CD4-positive, alpha-beta T cell (primary cell): ENCODE measurements around the gene CEP89. TPM values are rescaled to one million over a fixed set of nuclear protein-coding genes. Genes with fewer than 3 reads are reported as not detected.
"Not testable (repeated sequence)": the region's sequence is repeated elsewhere in the genome, so short reads cannot be mapped to it uniquely, and the experiment has no call there.

ENCODE experiments used
- ATAC-seq: fragments of 200-7000 bp; cut with Tn5 transposase; one replicate; pipeline ENCODE4 v1.10.0; 2022; ENCODE audit warnings: mild to moderate bottlenecking; ENCODE audit not compliant: poor library complexity
- CTCF ChIA-PET: fragments of 350-600 bp; sonication (Branson Sonifier 250); formaldehyde crosslinking; loops from one replicate; lab custom pipeline; 2021; ENCODE audit warnings: antibody characterized with exemption, inconsistent platforms; lab: Charles Lee
- POLR2A ChIA-PET: fragments of 350-600 bp; sonication (Branson Sonifier 250); formaldehyde crosslinking; loops from one replicate; lab custom pipeline; 2021; ENCODE audit warnings: antibody characterized with exemption, inconsistent platforms; lab: Charles Lee
- DNase-seq, 14 experiments: peaks; one replicate each; pipeline ENCODE4 v3.0.0-alpha.2; 2013 to 2020; ENCODE audit warnings: mixed read lengths in 2 of 14
- H3K27ac ChIP-seq, 2 donors: one replicate each; pipeline versions ENCODE4 v1.5.1 to v1.7.0; 2013; ENCODE audit warnings: low read length in 2 of 2, low read depth in 1 of 2, mild to moderate bottlenecking in 1 of 2
- H3K27me3 ChIP-seq, 2 experiments: 1 replicate in 1 of 2; 2 replicates in 1 of 2; pipeline versions ENCODE4 v1.6.1 to v1.7.0; 2013; ENCODE audit warnings: low read length in 2 of 2, control low read depth in 1 of 2, mild to moderate bottlenecking in 1 of 2, moderate library complexity in 1 of 2; ENCODE audit not compliant: insufficient read depth in 2 of 2, control insufficient read depth in 1 of 2
- H3K36me3 ChIP-seq: one replicate; pipeline ENCODE4 v1.6.1; 2013; ENCODE audit warnings: low read length, control low read depth; ENCODE audit not compliant: insufficient read depth
- H3K4me1 ChIP-seq: one replicate; pipeline ENCODE4 v1.6.1; 2013; ENCODE audit warnings: low read length, control low read depth; ENCODE audit not compliant: insufficient read depth
- H3K4me3 ChIP-seq: one replicate; pipeline ENCODE4 v1.5.1; 2013; ENCODE audit warnings: mild to moderate bottlenecking, low read length, moderate library complexity
- H3K9me3 ChIP-seq, 2 experiments: 1 replicate in 1 of 2; 2 replicates in 1 of 2; pipeline versions ENCODE4 v1.6.1 to v1.7.0; 2013; ENCODE audit warnings: low read length in 2 of 2, mild to moderate bottlenecking in 2 of 2, control low read depth in 1 of 2, moderate library complexity in 1 of 2; ENCODE audit not compliant: control insufficient read depth in 1 of 2, insufficient read depth in 1 of 2
- H3K27ac Mint-ChIP-seq: one replicate; pipeline ENCODE4 v1.8.0; 2020; ENCODE audit warnings: mixed read lengths
- H3K27me3 Mint-ChIP-seq: one replicate; pipeline ENCODE4 v1.8.0; 2021; ENCODE audit warnings: mixed read lengths
- H3K36me3 Mint-ChIP-seq: one replicate; pipeline ENCODE4 v1.8.0; 2021; ENCODE audit warnings: low read depth, mixed read lengths
- H3K4me1 Mint-ChIP-seq: one replicate; pipeline ENCODE4 v1.8.0; 2021; ENCODE audit warnings: low read depth, mixed read lengths
- H3K4me3 Mint-ChIP-seq: one replicate; pipeline ENCODE4 v1.8.0; 2020; ENCODE audit warnings: mild to moderate bottlenecking, mixed read lengths
- H3K9me3 Mint-ChIP-seq: one replicate; pipeline ENCODE4 v1.8.0; 2020; ENCODE audit warnings: mixed read lengths
- CTCF ChIP-seq: fragments of 200-600 bp; IDR thresholded peaks from one replicate; pipeline ENCODE4 v1.8.0; 2022; ENCODE audit warnings: antibody characterized with exemption, mild to moderate bottlenecking
- intact Hi-C, 2 experiments: fragments of 100-400 bp; cut with DNase I in 1 of 2; cut with micrococcal nuclease in 1 of 2; formaldehyde crosslinking; loops; one replicate each; pipeline versions ENCODE4 v1.15.1 to v1.9.0; 2023 to 2025; cut with DNase I, micrococcal nuclease
- total RNA-seq, 174 experiments: library from RNA in 2 of 174; stranded (reverse) in 2 of 174; gene quantifications; one replicate each; pipeline ENCODE4 v1.2.3 and lab custom pipeline; 2021 to 2026

Gene CEP89
- total RNA-seq, 2 experiments from 2014 or later, result 4.0 to 5.1 TPM

DNA sequence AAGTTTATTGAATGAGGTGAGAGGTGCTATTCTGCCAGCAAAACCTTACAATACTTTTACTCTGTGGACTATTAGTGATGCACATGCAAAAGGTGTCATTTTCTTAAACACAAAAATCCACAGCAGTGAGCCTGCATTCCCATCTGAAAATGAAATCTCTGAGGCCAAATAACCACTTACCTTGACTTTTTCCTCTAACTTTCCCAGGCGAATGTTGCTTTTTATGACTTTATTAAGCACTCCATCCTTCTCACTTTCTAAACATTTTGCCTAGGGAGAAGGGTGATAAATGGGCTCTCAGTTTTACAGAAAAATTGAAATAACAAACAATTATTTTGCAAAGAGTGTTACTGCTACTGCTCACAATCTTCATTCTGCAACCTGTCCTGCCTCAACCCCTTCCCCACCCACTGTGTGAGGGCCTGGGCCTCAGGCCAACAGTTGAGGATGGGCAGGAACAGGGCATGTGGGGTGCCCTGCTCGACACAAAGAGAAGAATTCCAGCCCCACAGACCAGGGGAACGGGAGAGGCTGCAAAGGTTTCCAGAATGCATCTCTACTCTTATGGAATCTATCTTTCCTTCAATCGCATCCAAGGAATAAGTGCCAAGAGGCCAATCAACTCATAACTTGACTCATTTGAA, 84.1 kb downstream of the CEP89 start:
- peaks cover 42% of the 10 kb centered on the region for H3K36me3 Mint-ChIP-seq
- Histone ChIP-seq H3K4me1 (no peaks in the 10 kb centered on the region), H3K36me3 (peaks cover 4% of the 10 kb centered on the region), H3K27me3 (no peaks in the 10 kb centered on the region), H3K9me3 (peaks cover 16 to 19% of the 10 kb centered on the region in 2 experiments), H3K4me3 (no peak overlapping the region), H3K27ac (no peak overlapping the region)
- no peaks in the 10 kb centered on the region for H3K27me3 Mint-ChIP-seq
- no peaks in the 10 kb centered on the region for H3K4me1 Mint-ChIP-seq
- ATAC-seq, result no peak
- H3K27ac Mint-ChIP-seq, result no peak overlapping the region
- ChIA-PET CTCF (no interaction called here), POLR2A (no interaction called here)
- intact Hi-C loops, result no loop called here
- no peak for TF ChIP-seq CTCF
- peaks cover 5% of the 10 kb centered on the region for H3K9me3 Mint-ChIP-seq
- DNase-seq, result no peak
- H3K4me3 Mint-ChIP-seq, result no peak overlapping the region

- peaks cover 4 to 11% of the 10 kb centered on the region in 2 experiments for H3K9me3 ChIP-seq
- CTCF ChIA-PET, result no interaction called here
- DNase-seq (no peak), ATAC-seq (no peak)
- intact Hi-C loops, result no loop called here
- POLR2A ChIA-PET, result no interaction called here
- H3K4me3 Mint-ChIP-seq, result no peak overlapping the region
- no peaks in the 10 kb centered on the region for H3K4me1 ChIP-seq
- no peak overlapping the region for H3K27ac ChIP-seq
- peaks cover 29% of the 10 kb centered on the region for H3K36me3 Mint-ChIP-seq
- H3K36me3 ChIP-seq, result peaks cover 2% of the 10 kb centered on the region
- no peaks in the 10 kb centered on the region for H3K27me3 ChIP-seq
- H3K27me3 Mint-ChIP-seq, result no peaks in the 10 kb centered on the region
- no peaks in the 10 kb centered on the region for H3K9me3 Mint-ChIP-seq
- no peak for TF ChIP-seq CTCF
- no peak overlapping the region for H3K4me3 ChIP-seq
- no peaks in the 10 kb centered on the region for H3K4me1 Mint-ChIP-seq
- H3K27ac Mint-ChIP-seq, result no peak overlapping the region
Measured at GRCh38 chr19:32886241-32886640, 85.5 kb downstream of the CEP89 start.

- H3K27me3 ChIP-seq, H3K27me3 Mint-ChIP-seq, H3K36me3 ChIP-seq, POLR2A ChIA-PET, ATAC-seq, intact Hi-C loops, DNase-seq, H3K9me3 ChIP-seq, CTCF ChIA-PET, H3K4me3 Mint-ChIP-seq, H3K27ac Mint-ChIP-seq, H3K9me3 Mint-ChIP-seq, H3K4me3 ChIP-seq, H3K4me1 ChIP-seq, H3K4me1 Mint-ChIP-seq, H3K27ac ChIP-seq: not testable (repeated sequence)
- H3K36me3 Mint-ChIP-seq, result peaks cover 25% of the 10 kb centered on the region
Measured at GRCh38 chr19:32885255-32885654, 86.5 kb downstream of the CEP89 start.

DNA sequence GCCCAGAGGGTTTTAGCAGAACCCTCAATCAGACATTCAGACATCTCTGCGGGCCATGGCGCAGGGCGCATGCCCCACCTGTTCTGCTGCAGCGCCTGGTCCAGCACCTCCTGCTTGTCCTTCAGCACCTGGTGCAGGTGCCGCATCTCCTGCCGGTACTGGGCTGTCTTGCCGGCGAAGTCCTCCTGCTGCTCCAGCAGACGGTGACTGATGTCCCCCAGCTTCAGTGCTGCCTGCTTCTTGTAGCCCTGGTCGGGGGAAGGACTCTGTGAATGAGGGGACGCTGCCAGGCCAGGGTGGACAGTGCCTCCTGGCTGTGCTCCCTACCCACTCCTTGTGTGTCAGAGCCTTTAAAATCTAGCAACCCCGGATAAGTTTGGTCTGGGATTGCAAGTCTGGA, 90.0 kb downstream of the CEP89 start:
- H3K27ac Mint-ChIP-seq, result no peak overlapping the region
- no peak for DNase-seq
- peaks cover 17% of the 10 kb centered on the region for H3K36me3 Mint-ChIP-seq
- H3K27ac ChIP-seq, result no peak overlapping the region
- no peak overlapping the region for H3K4me3 Mint-ChIP-seq
- no peaks in the 10 kb centered on the region for H3K4me1 Mint-ChIP-seq
- no peaks in the 10 kb centered on the region for H3K27me3 ChIP-seq
- ATAC-seq, result no peak
- no peaks in the 10 kb centered on the region for H3K4me1 ChIP-seq
- H3K9me3 ChIP-seq, result no peaks in the 10 kb centered on the region
- H3K36me3 ChIP-seq, result no peaks in the 10 kb centered on the region
- ChIA-PET CTCF (no interaction called here), POLR2A (no interaction called here)
- H3K4me3 ChIP-seq, result no peak overlapping the region
- no peak for TF ChIP-seq CTCF
- intact Hi-C loops, result no loop called here
- no peaks in the 10 kb centered on the region for H3K27me3 Mint-ChIP-seq
- no peaks in the 10 kb centered on the region for H3K9me3 Mint-ChIP-seq
